GM13976 (cell line): ENCODE measurements around the gene TSGA10.

Experiments used
- DNase-seq: peaks from one replicate; pipeline ENCODE4 v3.0.0; 2012; ENCODE audit warnings: low spot score
- CTCF ChIP-seq: IDR thresholded peaks from 2 replicates; pipeline ENCODE4 v1.5.1; 2012; ENCODE audit warnings: borderline replicate concordance, mild to moderate bottlenecking; ENCODE audit not compliant: insufficient read depth; ENCODE audit errors: extremely low read depth, missing control alignments, control extremely low read depth
- in situ Hi-C: fragments of 300-500 bp; cut with MboI; formaldehyde crosslinking; loops from one replicate; pipeline ENCODE4 v1.12.0; 2022; ENCODE audit warnings: low sequenced_read_pairs, mixed read lengths, inconsistent platforms; ENCODE audit not compliant: unreplicated experiment

The TSGA10 gene

GRCh38 chr2:98985905-98986666, 168.7 kb downstream of the TSGA10 start:
- in situ Hi-C loops, result no loop called here
- peak; percentile 24 for DNase-seq
- no peak for TF ChIP-seq CTCF

GRCh38 chr2:98975611-98976010, 179.1 kb downstream of the TSGA10 start:
- TF ChIP-seq CTCF, result no peak
- in situ Hi-C loops, result no loop called here
- DNase-seq, result no peak

- TF ChIP-seq CTCF, result no peak
- in situ Hi-C loops, result no loop called here
- DNase-seq, result no peak
Observed at GRCh38 chr2:98972582-98973167, 182.1 kb downstream of the TSGA10 start.

- no peak for TF ChIP-seq CTCF
- in situ Hi-C loops, result no loop called here
- DNase-seq, result no peak
Observed at GRCh38 chr2:98959810-98960507, 194.8 kb downstream of the TSGA10 start.

GRCh38 chr2:98952966-98953365, 201.8 kb downstream of the TSGA10 start:
- DNase-seq, result no peak
- no peak for TF ChIP-seq CTCF
- in situ Hi-C loops, result no loop called here

GRCh38 chr2:98948956-98949739, 205.6 kb downstream of the TSGA10 start:
- TF ChIP-seq CTCF, result no peak
- in situ Hi-C loops, result no loop called here
- no peak for DNase-seq
